GM23338 (cell line): ENCODE measurements around the gene BTG3. TPM values are rescaled to one million over a fixed set of nuclear protein-coding genes. Genes with fewer than 3 reads are reported as not detected.
A peak's percentile ranks its signal among the peaks of the same experiment; 100 is the strongest.

Experiments
- ATAC-seq: fragments of 200-7000 bp; cut with Tn5 transposase; 3 replicates; pipeline ENCODE4 v1.9.1; 2020
- DNase-seq: peaks from one replicate; pipeline ENCODE4 v3.0.0-alpha.2; 2015; ENCODE audit warnings: low spot score
- H2AFZ ChIP-seq: fragments of 200-600 bp; sonication (generic); 2 replicates; pipeline ENCODE4 v1.8.0; 2016; ENCODE audit warnings: antibody characterized with exemption, mild to moderate bottlenecking, moderate library complexity
- H3F3A ChIP-seq: fragments of 200-600 bp; sonication (generic); replicated peaks from 2 replicates; pipeline ENCODE4 v1.8.0; 2017; ENCODE audit warnings: antibody characterized with exemption, mixed run types, low read depth
- H3K27ac ChIP-seq: fragments of 200-600 bp; sonication (generic); 2 replicates; pipeline ENCODE4 v1.6.1; 2016; ENCODE audit warnings: low read depth
- H3K27me3 ChIP-seq: fragments of 200-600 bp; sonication (generic); 2 replicates; pipeline ENCODE4 v1.8.0; 2016; ENCODE audit warnings: mild to moderate bottlenecking, mixed run types, moderate library complexity; ENCODE audit not compliant: insufficient read depth
- H3K36me3 ChIP-seq: fragments of 200-600 bp; sonication (generic); 2 replicates; pipeline ENCODE4 v1.8.0; 2016; ENCODE audit warnings: mild to moderate bottlenecking; ENCODE audit not compliant: insufficient read depth
- H3K4me1 ChIP-seq: fragments of 200-600 bp; sonication (generic); 2 replicates; pipeline ENCODE4 v1.8.0; 2016; ENCODE audit warnings: mild to moderate bottlenecking, moderate library complexity; ENCODE audit not compliant: insufficient read depth
- H3K4me2 ChIP-seq: fragments of 200-600 bp; sonication (generic); 2 replicates; pipeline ENCODE4 v1.7.1; 2017; ENCODE audit warnings: mixed run types
- H3K4me3 ChIP-seq: fragments of 200-600 bp; sonication (generic); 2 replicates; pipeline ENCODE4 v1.6.1; 2016; ENCODE audit warnings: mixed run types
- H3K79me2 ChIP-seq: fragments of 200-600 bp; sonication (generic); replicated peaks from 2 replicates; pipeline ENCODE4 v1.8.0; 2017; ENCODE audit warnings: mild to moderate bottlenecking; ENCODE audit not compliant: insufficient read depth
- H3K9me2 ChIP-seq: fragments of 200-600 bp; sonication (generic); 2 replicates; pipeline ENCODE4 v1.8.0; 2017; ENCODE audit not compliant: insufficient read depth
- H4K20me1 ChIP-seq: fragments of 200-600 bp; sonication (generic); replicated peaks from 2 replicates; pipeline ENCODE4 v1.8.0; 2017; ENCODE audit warnings: mild to moderate bottlenecking; ENCODE audit not compliant: insufficient read depth
- H3K27ac Mint-ChIP-seq: 2 replicates; pipeline ENCODE4 v1.8.0; 2020; ENCODE audit warnings: inconsistent platforms, mild to moderate bottlenecking, moderate library complexity, mixed read lengths
- H3K27me3 Mint-ChIP-seq: 3 replicates; pipeline ENCODE4 v1.8.0; 2022; ENCODE audit warnings: low read depth, mild to moderate bottlenecking, moderate library complexity, mixed read lengths, inconsistent platforms; ENCODE audit not compliant: insufficient read depth, poor library complexity
- H3K36me3 Mint-ChIP-seq: 3 replicates; pipeline ENCODE4 v1.8.0; 2021; ENCODE audit warnings: low read depth, mild to moderate bottlenecking, inconsistent platforms, moderate library complexity, mixed read lengths
- H3K4me1 Mint-ChIP-seq: 3 replicates; pipeline ENCODE4 v1.8.0; 2020; ENCODE audit warnings: mild to moderate bottlenecking, inconsistent platforms, mixed read lengths
- H3K4me3 Mint-ChIP-seq: 3 replicates; pipeline ENCODE4 v1.8.0; 2021; ENCODE audit warnings: moderate library complexity, mild to moderate bottlenecking, inconsistent platforms, mixed read lengths
- H3K9me3 Mint-ChIP-seq: 3 replicates; pipeline ENCODE4 v1.8.0; 2020; ENCODE audit warnings: moderate library complexity, mild to moderate bottlenecking, inconsistent platforms, mixed read lengths
- CTCF ChIP-seq, 2 experiments: fragments of 200-600 bp in 1 of 2; sonication (generic) in 1 of 2; conservative IDR thresholded peaks; 2 replicates each; pipeline versions ENCODE4 v1.5.1 to v1.6.1; 2016 to 2017; ENCODE audit warnings: antibody characterized with exemption in 2 of 2, low read depth in 2 of 2, mild to moderate bottlenecking in 2 of 2, moderate library complexity in 1 of 2
- ETS1 ChIP-seq: IDR thresholded peaks from 2 replicates; pipeline ENCODE4 v1.6.1; 2016; ENCODE audit warnings: antibody characterized with exemption
- EZH2 ChIP-seq: fragments of 200-600 bp; sonication (generic); IDR thresholded peaks from one replicate; pipeline ENCODE4 v1.8.0; 2017; ENCODE audit warnings: antibody characterized with exemption, mild to moderate bottlenecking, low read depth; ENCODE audit not compliant: unreplicated experiment
- EZH2phosphoT487 ChIP-seq: fragments of 200-600 bp; sonication (generic); IDR thresholded peaks from one replicate; pipeline ENCODE4 v1.8.1; 2018; ENCODE audit warnings: antibody characterized with exemption; ENCODE audit not compliant: unreplicated experiment
- JUNB ChIP-seq: IDR thresholded peaks from one replicate; pipeline ENCODE4 v1.6.1; 2016; ENCODE audit warnings: antibody characterized with exemption; ENCODE audit not compliant: unreplicated experiment
- NANOG ChIP-seq: IDR thresholded peaks from 2 replicates; pipeline ENCODE4 v1.6.1; 2016; ENCODE audit warnings: antibody characterized with exemption, borderline replicate concordance
- POLR2AphosphoS5 ChIP-seq: IDR thresholded peaks from 2 replicates; pipeline ENCODE4 v1.6.1; 2016; ENCODE audit warnings: antibody characterized with exemption, low read depth
- STAT1 ChIP-seq: IDR thresholded peaks from one replicate; pipeline ENCODE4 v1.6.1; 2016; ENCODE audit warnings: antibody characterized with exemption; ENCODE audit not compliant: unreplicated experiment
- ZNF114 ChIP-seq: fragments of 250-450 bp; sonication (Bioruptor Pico); IDR thresholded peaks from 2 replicates; pipeline ENCODE4 v1.5.0; 2020; ENCODE audit warnings: mild to moderate bottlenecking, moderate library complexity
- ZNF331 ChIP-seq: fragments of 250-450 bp; sonication (Bioruptor Pico); IDR thresholded peaks from 2 replicates; pipeline ENCODE4 v1.5.0; 2020; ENCODE audit warnings: low read depth, mild to moderate bottlenecking, moderate library complexity
- polyA plus RNA-seq: library from polyadenylated mRNA; unstranded; fragments of >200 nt; fragmentation: Nextera tagmentation; extraction: Ambion mirVana; gene quantifications from 2 replicates; pipeline ENCODE4 v1.2.1, GENCODE V29; 2016
- total RNA-seq: library from RNA; depleted of rRNA; stranded (reverse); fragments of >200 nt; shearing (Covaris generic); gene quantifications from 2 replicates; pipeline ENCODE4 v1.2.3, GENCODE V29; 2014

The BTG3 gene
- total and polyA plus RNA-seq, 2 experiments from 2014 or later, result 24.0 to 43.8 TPM

GRCh38 chr21:17609681-17610080 is 3.0 kb downstream of the BTG3 start:
- Histone ChIP-seq H3K4me2 (no peak overlapping the region), H3K79me2 (peaks cover 54% of the 10 kb centered on the region), H3K4me3 (no peak overlapping the region), H3K36me3 (peaks cover 6% of the 10 kb centered on the region; the same call in 1 of the 2 replicates), H3K9me2 (no peaks in the 10 kb centered on the region), H3K4me1 (peaks cover 11% of the 10 kb centered on the region), H4K20me1 (peaks cover 10% of the 10 kb centered on the region), H3K27me3 (peaks cover 21% of the 10 kb centered on the region), H3K27ac (no peak overlapping the region), H2AFZ (no peak overlapping the region), H3F3A (no peaks in the 10 kb centered on the region)
- Mint-ChIP-seq H3K9me3 (no peaks in the 10 kb centered on the region), H3K27me3 (peaks cover 12% of the 10 kb centered on the region), H3K4me3 (no peak overlapping the region), H3K27ac (no peak overlapping the region), H3K36me3 (peaks cover 35% of the 10 kb centered on the region), H3K4me1 (peaks cover 13% of the 10 kb centered on the region)
- ATAC-seq (no peak), DNase-seq (no peak)
- TF ChIP-seq ETS1 (no peak), ZNF114 (no peak), NANOG (no peak), ZNF331 (CRISPR knock-in tag) (no peak), JUNB (no peak), STAT1 (no peak), EZH2phosphoT487 (no peak), CTCF (conservative IDR thresholded peaks at IDR 0.05; ENCODE audit: low read depth in 2 of 2) (no peak), POLR2AphosphoS5 (no peak), EZH2 (no peak)

GRCh38 chr21:17607684-17608083 is 5.0 kb downstream of the BTG3 start:
- no peak overlapping the region for H3K4me3 Mint-ChIP-seq
- peaks cover 10% of the 10 kb centered on the region for H4K20me1 ChIP-seq
- H3K9me3 Mint-ChIP-seq, result no peaks in the 10 kb centered on the region
- DNase-seq (no peak), ATAC-seq (no peak)
- peaks cover 11% of the 10 kb centered on the region for H3K4me1 ChIP-seq
- peak overlapping the region; percentile 82 for H3K27ac Mint-ChIP-seq
- H3F3A ChIP-seq, result no peaks in the 10 kb centered on the region
- H3K36me3 Mint-ChIP-seq, result peaks cover 54% of the 10 kb centered on the region
- H3K27me3 Mint-ChIP-seq, result peaks cover 7% of the 10 kb centered on the region
- no peaks in the 10 kb centered on the region for H3K9me2 ChIP-seq
- H3K36me3 ChIP-seq, result peaks cover 6% of the 10 kb centered on the region; the same call in 1 of the 2 replicates
- H3K4me1 Mint-ChIP-seq, result peaks cover 13% of the 10 kb centered on the region
- no peak overlapping the region for H3K27ac ChIP-seq
- no peak overlapping the region for H3K4me2 ChIP-seq
- no peak overlapping the region for H3K4me3 ChIP-seq
- no peak overlapping the region for H2AFZ ChIP-seq
- H3K79me2 ChIP-seq, result peaks cover 54% of the 10 kb centered on the region
- H3K27me3 ChIP-seq, result peaks cover 6% of the 10 kb centered on the region
- no peak for TF ChIP-seq ETS1
- TF ChIP-seq POLR2AphosphoS5, result no peak
